Stimulated activated CD4-positive, alpha-beta T cell treated with anti-CD3 and anti-CD28 coated beads, Interleukin-1b, Interleukin-23, amount 100 ng/mL, for 1 hour (primary cell): ENCODE measurements around the gene B3GAT3.
"Not testable (repeated sequence)": the region's sequence is repeated elsewhere in the genome, so short reads cannot be mapped to it uniquely, and the experiment has no call there.

ENCODE experiments used
- DNase-seq, 2 donors: peaks; one replicate each; pipeline ENCODE4 v3.0.0-alpha.2; 2020; ENCODE audit warnings: low read depth in 2 of 2

Gene B3GAT3

GRCh38 chr11:62645946-62646824 lies 24.4 kb upstream of the B3GAT3 start, which contains the start of gene GANAB:
TSS of gene GANAB (minus strand) at chr11:62646613. CDS start at chr11:62646599, 14 bp downstream.
- peak; percentile 96 to 99 for DNase-seq

- DNase-seq = no peak
Observed at GRCh38 chr11:62645671-62645945, 23.8 kb upstream of the B3GAT3 start.

- DNase-seq = no peak
Observed at GRCh38 chr11:62644220-62644619, 22.4 kb upstream of the B3GAT3 start.

- no peak for DNase-seq
Observed at GRCh38 chr11:62632492-62632891, 10.7 kb upstream of the B3GAT3 start.

- DNase-seq = no peak
Observed at GRCh38 chr11:62627713-62628112, 5.9 kb upstream of the B3GAT3 start.

- DNase-seq = no peak
Observed at GRCh38 chr11:62622476-62623089, 797 bp upstream of the B3GAT3 start.

GRCh38 chr11:62621027-62621566 lies 689 bp downstream of the B3GAT3 start:
- no peak for DNase-seq

- not testable (repeated sequence) for DNase-seq
Observed at GRCh38 chr11:62616957-62617356, 4.8 kb downstream of the B3GAT3 start.

- DNase-seq = no peak
Observed at GRCh38 chr11:62615521-62615920, 6.3 kb downstream of the B3GAT3 start.

GRCh38 chr11:62614275-62614674 lies 7.5 kb downstream of the B3GAT3 start:
- no peak for DNase-seq

- DNase-seq = no peak
Observed at GRCh38 chr11:62613291-62613778, 8.5 kb downstream of the B3GAT3 start.

- DNase-seq = peak; percentile 78 to 79
Observed at GRCh38 chr11:62612366-62613290, 9.2 kb downstream of the B3GAT3 start, which contains the start of the genes EML3 and ROM1. TSS of gene EML3 (minus strand) at chr11:62612775. CDS start at chr11:62612457, 318 bp downstream. TSS of gene ROM1 (plus strand) at chr11:62613257. CDS start at chr11:62613282, 25 bp downstream.

GRCh38 chr11:62611705-62612365 lies 10.0 kb downstream of the B3GAT3 start:
- DNase-seq = no peak

GRCh38 chr11:62610814-62611704 lies 10.7 kb downstream of the B3GAT3 start:
- DNase-seq = no peak

- no peak for DNase-seq
Observed at GRCh38 chr11:62610403-62610802, 11.4 kb downstream of the B3GAT3 start.

GRCh38 chr11:62608776-62609175 lies 13.0 kb downstream of the B3GAT3 start:
- no peak for DNase-seq

GRCh38 chr11:62607714-62608113 lies 14.1 kb downstream of the B3GAT3 start:
- no peak for DNase-seq

GRCh38 chr11:62605902-62606301 lies 15.9 kb downstream of the B3GAT3 start:
- no peak for DNase-seq

GRCh38 chr11:62605467-62605866 lies 16.3 kb downstream of the B3GAT3 start:
- no peak for DNase-seq
